Measurements from ENCODE around the gene RTN4RL1. TPM values are rescaled to one million over a fixed set of nuclear protein-coding genes. Genes with fewer than 3 reads are reported as not detected.

RTN4RL1 gene
- total and polyA plus RNA-seq, 2 donors from 2014 or later: 2.0 to 10.7 TPM

GRCh38 chr17:2018716-2019510 is 6.2 kb downstream of the RTN4RL1 start:
- Histone ChIP-seq H3K4me3 (ENCODE audit: low read length in 3 of 3) (no peak overlapping the region), H3K27me3 (ENCODE audit: control insufficient read depth, insufficient read depth, low read length) (peaks cover 4% of the 10 kb centered on the region), H3K9ac (ENCODE audit: low read length in 3 of 3) (no peak overlapping the region), H3K27ac (ENCODE audit: low read depth in 2 of 2, low read length in 2 of 2) (no peak overlapping the region), H3K36me3 (ENCODE audit: control insufficient read depth in 2 of 3, insufficient read depth in 3 of 3, low read length in 3 of 3) (no peaks in the 10 kb centered on the region), H3K4me1 (ENCODE audit: control insufficient read depth in 2 of 3, insufficient read depth in 2 of 3, low read depth in 1 of 3, low read length in 3 of 3) (peaks cover 0 to 12% (median 0%) of the 10 kb centered on the region in 3 donors), H3K9me3 (ENCODE audit: control insufficient read depth in 2 of 3, insufficient read depth in 1 of 3, low read length in 3 of 3) (no peaks in the 10 kb centered on the region)
- TF ChIP-seq CTCF (IDR thresholded peaks at IDR 0.05; ENCODE audit: borderline replicate concordance, extremely low read depth, insufficient read depth): no peak
- DNase-seq (no peak), FAIRE-seq (no peak)
- intact Hi-C loops (cut with DNase I): no loop called here

GRCh38 chr17:2017274-2017941 is 7.7 kb downstream of the RTN4RL1 start:
- Histone ChIP-seq H3K4me3 (ENCODE audit: low read length in 3 of 3) (peak overlapping the region in 1 of 3 donors; percentile 21), H3K9me3 (ENCODE audit: control insufficient read depth in 2 of 3, insufficient read depth in 1 of 3, low read length in 3 of 3) (no peaks in the 10 kb centered on the region), H3K27ac (ENCODE audit: low read depth in 2 of 2, low read length in 2 of 2) (no peak overlapping the region), H3K27me3 (ENCODE audit: control insufficient read depth, insufficient read depth, low read length) (peaks cover 2% of the 10 kb centered on the region), H3K36me3 (ENCODE audit: control insufficient read depth in 2 of 3, insufficient read depth in 3 of 3, low read length in 3 of 3) (no peaks in the 10 kb centered on the region), H3K9ac (ENCODE audit: low read length in 3 of 3) (no peak overlapping the region), H3K4me1 (ENCODE audit: control insufficient read depth in 2 of 3, insufficient read depth in 2 of 3, low read depth in 1 of 3, low read length in 3 of 3) (peaks cover 0 to 16% (median 0%) of the 10 kb centered on the region in 3 donors)
- TF ChIP-seq CTCF (IDR thresholded peaks at IDR 0.05; ENCODE audit: borderline replicate concordance, extremely low read depth, insufficient read depth): no peak
- intact Hi-C loops (cut with DNase I): no loop called here
- peak in 2 of 5 donors; percentile 46 to 58 for DNase-seq
- FAIRE-seq: no peak

GRCh38 chr17:2016494-2016893 is 8.6 kb downstream of the RTN4RL1 start:
- Histone ChIP-seq H3K27ac (ENCODE audit: low read depth in 2 of 2, low read length in 2 of 2) (no peak overlapping the region), H3K9ac (ENCODE audit: low read length in 3 of 3) (no peak overlapping the region), H3K9me3 (ENCODE audit: control insufficient read depth in 2 of 3, insufficient read depth in 1 of 3, low read length in 3 of 3) (no peaks in the 10 kb centered on the region), H3K36me3 (ENCODE audit: control insufficient read depth in 2 of 3, insufficient read depth in 3 of 3, low read length in 3 of 3) (no peaks in the 10 kb centered on the region), H3K4me1 (ENCODE audit: control insufficient read depth in 2 of 3, insufficient read depth in 2 of 3, low read depth in 1 of 3, low read length in 3 of 3) (peaks cover 0 to 22% (median 0%) of the 10 kb centered on the region in 3 donors), H3K27me3 (ENCODE audit: control insufficient read depth, insufficient read depth, low read length) (peaks cover 2% of the 10 kb centered on the region), H3K4me3 (ENCODE audit: low read length in 3 of 3) (no peak overlapping the region)
- DNase-seq: no peak
- TF ChIP-seq CTCF (IDR thresholded peaks at IDR 0.05; ENCODE audit: borderline replicate concordance, extremely low read depth, insufficient read depth): no peak
- FAIRE-seq: no peak
- intact Hi-C loops (cut with DNase I): no loop called here
